ENCODE data around the gene BIN1. TPM values are rescaled to one million over a fixed set of nuclear protein-coding genes. Genes with fewer than 3 reads are reported as not detected.
A peak's percentile ranks its signal among the peaks of the same experiment; 100 is the strongest.

Gene BIN1
- total and polyA plus RNA-seq, 12 donors, result 62.1 to 207 (median 125) TPM

- peak; percentile 75 to 95 (median 92) for DNase-seq
- no peaks in the 10 kb centered on the region for H3K36me3 ChIP-seq (replicated peaks in 1 of 2)
- peaks cover 82 to 95% of the 10 kb centered on the region in 2 donors for H3K4me1 ChIP-seq (replicated peaks in 1 of 2)
- no peaks in the 10 kb centered on the region for H3K27me3 ChIP-seq
- TF ChIP-seq CTCF (IDR thresholded peaks at IDR 0.05) (no peak), POLR2A (IDR thresholded peaks at IDR 0.05) (no peak)
- no peaks in the 10 kb centered on the region for H3K9me3 ChIP-seq (replicated peaks in 1 of 3)
- H3K4me3 ChIP-seq, result peak overlapping the region in 1 of 4 donors; percentile 8
- peak overlapping the region; percentile 62 to 94 (median 87) for H3K27ac ChIP-seq
- intact Hi-C loops (cut with DNase I), result no loop called here
- WGBS, 4 donors, result 33 to 61% (median 35%) methylated on average over 5 to 24 of the region's 24 CpGs; no CpG with 5 or more reads in 1 of the 4 donors
Measured at GRCh38 chr2:127080938-127081755, 25.8 kb downstream of the BIN1 start.

- H3K4me3 ChIP-seq, result no peak overlapping the region
- peak overlapping the region; percentile 62 to 94 (median 87) for H3K27ac ChIP-seq
- intact Hi-C loops (cut with DNase I), result no loop called here
- no peaks in the 10 kb centered on the region for H3K9me3 ChIP-seq (replicated peaks in 1 of 3)
- DNase-seq, result peak; percentile 72 to 94 (median 88)
- peaks cover 80 to 87% of the 10 kb centered on the region in 2 donors for H3K4me1 ChIP-seq (replicated peaks in 1 of 2)
- TF ChIP-seq CTCF (IDR thresholded peaks at IDR 0.05) (no peak), POLR2A (IDR thresholded peaks at IDR 0.05) (peak in 1 of 2 donors; percentile 45)
- H3K36me3 ChIP-seq (replicated peaks in 1 of 2), result no peaks in the 10 kb centered on the region
- H3K27me3 ChIP-seq, result no peaks in the 10 kb centered on the region
- 56 to 58% (median 56%) methylated on average over 10 to 14 of the region's 14 CpGs for WGBS, 4 donors
Measured at GRCh38 chr2:127080226-127080937, 26.6 kb downstream of the BIN1 start.

GRCh38 chr2:127079358-127079920 is 27.5 kb downstream of the BIN1 start:
- peak overlapping the region in 4 of 5 donors; percentile 62 to 94 (median 88) for H3K27ac ChIP-seq

More at GRCh38 chr2:127079358-127079920, 27.5 kb downstream of the BIN1 start:
- Histone ChIP-seq H3K4me3 (no peak overlapping the region), H3K36me3 (replicated peaks in 1 of 2) (no peaks in the 10 kb centered on the region), H3K27me3 (no peaks in the 10 kb centered on the region), H3K4me1 (replicated peaks in 1 of 2) (peaks cover 80% of the 10 kb centered on the region in 2 donors), H3K9me3 (replicated peaks in 1 of 3) (no peaks in the 10 kb centered on the region)
- peak in 2 of 7 donors; percentile 40 to 50 for DNase-seq
- TF ChIP-seq CTCF (IDR thresholded peaks at IDR 0.05) (no peak), POLR2A (IDR thresholded peaks at IDR 0.05) (no peak)
- WGBS, 4 donors, result 69 to 83% (median 75%) methylated on average over 6 of the region's 6 CpGs
- intact Hi-C loops (cut with DNase I), result loop anchor here in 1 of 2 donors (10.0 kb wide), 1 partner anchor 65 kb away; no protein-coding TSS in a partner anchor
